Forelimb muscle (tissue), 1 donor: ENCODE measurements around the gene CLEC4F. TPM values are rescaled to one million over a fixed set of nuclear protein-coding genes. Genes with fewer than 3 reads are reported as not detected.

Experiments used
- DNase-seq: peaks from one replicate; pipeline ENCODE4 v3.0.0-alpha.2; 2013; ENCODE audit warnings: low read depth
- polyA plus RNA-seq: library from polyadenylated mRNA; unstranded; fragments of 120-200 nt; gene quantifications from one replicate; pipeline ENCODE4 v1.2.1, GENCODE V29; 2013; ENCODE audit not compliant: insufficient read length

CLEC4F gene
- polyA plus RNA-seq, 1 donor = 0.24 TPM

GRCh38 chr2:70789304-70790135 lies 30.9 kb downstream of the CLEC4F start:
- no peak for DNase-seq

- DNase-seq = no peak
Measured at GRCh38 chr2:70785137-70785911, 35.1 kb downstream of the CLEC4F start.

GRCh38 chr2:70784320-70784719 lies 36.1 kb downstream of the CLEC4F start:
- DNase-seq = no peak

GRCh38 chr2:70779911-70780545 lies 40.4 kb downstream of the CLEC4F start:
- DNase-seq = no peak

- DNase-seq = no peak
Measured at GRCh38 chr2:70779491-70779890, 40.9 kb downstream of the CLEC4F start.

- no peak for DNase-seq
Measured at GRCh38 chr2:70778676-70779075, 41.7 kb downstream of the CLEC4F start.

- no peak for DNase-seq
Measured at GRCh38 chr2:70777450-70777849, 42.9 kb downstream of the CLEC4F start.

- DNase-seq = no peak
Measured at GRCh38 chr2:70776266-70776665, 44.1 kb downstream of the CLEC4F start.

GRCh38 chr2:70775141-70775540 lies 45.3 kb downstream of the CLEC4F start:
- no peak for DNase-seq

GRCh38 chr2:70772486-70773155 lies 47.8 kb downstream of the CLEC4F start:
- DNase-seq = no peak

GRCh38 chr2:70771446-70771845 lies 49.0 kb downstream of the CLEC4F start:
- DNase-seq = no peak

- no peak for DNase-seq
Measured at GRCh38 chr2:70769450-70769849, 50.9 kb downstream of the CLEC4F start.

GRCh38 chr2:70768590-70769085 lies 51.8 kb downstream of the CLEC4F start:
- no peak for DNase-seq

- DNase-seq = no peak
Measured at GRCh38 chr2:70767699-70768589, 52.5 kb downstream of the CLEC4F start, which contains the start of gene ADD2. Gene ADD2, minus strand, starts transcription at chr2:70768200. Its CDS starts 61,792 bp downstream, at chr2:70706408.

- no peak for DNase-seq
Measured at GRCh38 chr2:70767079-70767698, 53.2 kb downstream of the CLEC4F start.

GRCh38 chr2:70766357-70767078 lies 53.9 kb downstream of the CLEC4F start:
- DNase-seq = no peak

GRCh38 chr2:70765507-70765906 lies 54.9 kb downstream of the CLEC4F start:
- no peak for DNase-seq

GRCh38 chr2:70759446-70759845 lies 61.0 kb downstream of the CLEC4F start:
- no peak for DNase-seq
